GM10266 (cell line): ENCODE data around the gene SMARCD3.

Experiments
- DNase-seq: peaks from one replicate; pipeline ENCODE4 v3.0.0; 2012; ENCODE audit errors: extremely low spot score
- CTCF ChIP-seq: IDR thresholded peaks from 2 replicates; pipeline ENCODE4 v1.5.1; 2012; ENCODE audit warnings: mild to moderate bottlenecking, low read depth; ENCODE audit not compliant: control insufficient read depth, insufficient read depth; ENCODE audit errors: missing control alignments

Gene SMARCD3

GRCh38 chr7:151260883-151261282, 12.4 kb upstream of the SMARCD3 start:
- DNase-seq, result no peak
- TF ChIP-seq CTCF, result no peak

- no peak for TF ChIP-seq CTCF
- DNase-seq, result no peak
Observed at GRCh38 chr7:151260471-151260870, 12.0 kb upstream of the SMARCD3 start.

GRCh38 chr7:151257990-151258389, 9.5 kb upstream of the SMARCD3 start:
- no peak for DNase-seq
- TF ChIP-seq CTCF, result no peak

GRCh38 chr7:151256410-151257045, 8.0 kb upstream of the SMARCD3 start:
- TF ChIP-seq CTCF, result no peak
- DNase-seq, result no peak

GRCh38 chr7:151255390-151255789, 6.9 kb upstream of the SMARCD3 start:
- no peak for DNase-seq
- no peak for TF ChIP-seq CTCF

- TF ChIP-seq CTCF, result no peak
- no peak for DNase-seq
Observed at GRCh38 chr7:151254851-151255250, 6.4 kb upstream of the SMARCD3 start.

- no peak for DNase-seq
- no peak for TF ChIP-seq CTCF
Observed at GRCh38 chr7:151254316-151254715, 5.8 kb upstream of the SMARCD3 start.
